Measurements from ENCODE around the gene ASB16.

DNA sequence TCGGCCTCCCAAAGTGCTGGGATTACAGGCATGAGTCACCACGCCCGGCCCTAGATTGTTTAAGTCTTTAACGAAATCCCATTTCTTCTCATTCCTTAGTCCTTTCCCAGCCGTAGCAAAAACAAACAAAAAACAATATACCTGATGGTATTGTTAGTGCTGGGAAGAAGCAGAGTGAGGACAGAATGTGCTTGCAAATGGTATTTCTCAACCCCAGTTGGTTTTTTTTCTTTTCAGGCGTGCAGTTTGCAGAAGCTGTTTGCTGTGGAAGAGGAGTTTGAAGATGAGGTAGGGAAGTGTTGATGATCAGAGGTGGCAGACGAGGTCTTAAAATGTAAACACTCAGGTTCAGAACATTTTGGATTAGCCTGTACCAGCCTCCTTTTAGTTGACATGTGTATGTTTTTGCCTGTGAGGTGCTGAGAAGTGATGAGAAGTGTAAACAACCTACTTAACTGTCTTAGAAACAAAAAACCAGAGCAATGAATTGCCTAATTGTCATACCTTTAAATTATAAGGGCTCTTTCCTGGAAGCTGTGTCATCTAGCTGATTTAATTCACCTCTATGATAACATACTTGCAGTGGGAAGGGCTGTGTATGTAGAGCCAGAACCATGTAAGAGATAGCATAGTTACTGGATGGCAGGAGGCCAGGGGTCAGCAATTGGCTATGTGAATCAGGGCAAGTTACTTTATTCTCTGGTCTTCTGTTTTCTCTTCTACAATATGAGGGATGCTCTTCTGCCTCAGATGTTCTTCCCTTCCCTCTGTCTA lies 25.4 kb upstream of the ASB16 start:
- TF ChIP-seq, protein P1, sequence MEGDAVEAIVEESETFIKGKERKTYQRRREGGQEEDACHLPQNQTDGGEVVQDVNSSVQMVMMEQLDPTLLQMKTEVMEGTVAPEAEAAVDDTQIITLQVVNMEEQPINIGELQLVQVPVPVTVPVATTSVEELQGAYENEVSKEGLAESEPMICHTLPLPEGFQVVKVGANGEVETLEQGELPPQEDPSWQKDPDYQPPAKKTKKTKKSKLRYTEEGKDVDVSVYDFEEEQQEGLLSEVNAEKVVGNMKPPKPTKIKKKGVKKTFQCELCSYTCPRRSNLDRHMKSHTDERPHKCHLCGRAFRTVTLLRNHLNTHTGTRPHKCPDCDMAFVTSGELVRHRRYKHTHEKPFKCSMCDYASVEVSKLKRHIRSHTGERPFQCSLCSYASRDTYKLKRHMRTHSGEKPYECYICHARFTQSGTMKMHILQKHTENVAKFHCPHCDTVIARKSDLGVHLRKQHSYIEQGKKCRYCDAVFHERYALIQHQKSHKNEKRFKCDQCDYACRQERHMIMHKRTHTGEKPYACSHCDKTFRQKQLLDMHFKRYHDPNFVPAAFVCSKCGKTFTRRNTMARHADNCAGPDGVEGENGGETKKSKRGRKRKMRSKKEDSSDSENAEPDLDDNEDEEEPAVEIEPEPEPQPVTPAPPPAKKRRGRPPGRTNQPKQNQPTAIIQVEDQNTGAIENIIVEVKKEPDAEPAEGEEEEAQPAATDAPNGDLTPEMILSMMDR (IDR thresholded peaks at IDR 0.05; ENCODE audit: low read length) = no peak
- TF ChIP-seq EZH2 (optimal IDR thresholded peaks at IDR 0.05; ENCODE audit: low read depth, low read length) = no peak
